Stimulated activated CD4-positive, alpha-beta T cell treated with anti-CD3 and anti-CD28 coated beads, Interleukin-1b, Interleukin-23, amount 100 ng/mL, for 48 hours (primary cell): Measurements from ENCODE around the gene MTUS2.

Experiments
- DNase-seq: peaks from one replicate; pipeline ENCODE4 v3.0.0-alpha.2; 2020

The MTUS2 gene

DNA sequence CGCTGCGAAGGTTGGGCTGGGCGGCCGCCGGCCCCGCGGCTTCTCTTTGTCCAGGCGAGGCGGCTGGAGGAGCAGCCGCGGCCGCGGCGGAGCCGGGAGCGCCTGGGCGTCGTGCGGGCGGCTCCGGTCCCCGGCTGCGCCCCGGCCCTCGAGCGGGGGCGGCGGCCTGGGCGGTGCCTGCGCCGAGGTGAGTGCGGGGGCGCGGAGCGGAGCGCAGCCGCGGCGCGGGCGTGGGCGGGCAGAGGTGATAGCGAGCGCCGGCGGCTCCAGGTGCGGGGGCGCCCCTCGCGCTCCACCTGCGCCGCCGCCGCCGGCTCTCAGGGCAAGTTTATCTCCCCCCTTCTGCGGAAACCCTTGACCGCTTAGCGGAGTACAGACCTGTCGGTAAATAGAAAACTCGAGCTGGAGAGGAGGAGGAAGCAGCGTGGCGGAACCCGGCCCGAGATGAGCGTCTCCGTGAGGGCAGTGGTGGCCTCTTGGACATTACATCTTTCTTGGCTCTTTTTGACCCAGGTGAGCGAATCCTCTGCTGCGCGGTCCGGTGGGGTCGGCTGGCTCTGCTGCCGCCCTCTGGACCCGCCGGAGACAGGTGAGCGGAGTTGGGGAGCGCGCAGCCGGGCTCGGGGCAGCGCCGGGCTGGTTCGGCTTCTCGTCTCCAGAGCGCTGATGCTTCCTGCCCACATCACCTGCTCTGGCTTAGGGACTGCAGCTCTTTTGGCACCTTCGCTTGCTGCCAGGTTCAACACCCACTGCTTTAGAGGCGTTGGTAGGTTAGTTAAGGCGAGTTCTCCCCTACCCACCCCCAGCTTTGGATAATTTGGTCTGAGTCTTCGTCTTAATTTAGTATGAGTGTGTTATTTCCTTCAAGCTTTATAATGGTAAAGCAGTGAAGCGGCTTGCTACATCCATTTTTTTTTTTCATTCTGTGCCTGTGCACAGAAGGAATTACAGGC lies at the start of gene MTUS2:
MTUS2 (plus strand) TSS at position 241 of the 953 bp plus-strand sequence.
- DNase-seq = no peak

DNA sequence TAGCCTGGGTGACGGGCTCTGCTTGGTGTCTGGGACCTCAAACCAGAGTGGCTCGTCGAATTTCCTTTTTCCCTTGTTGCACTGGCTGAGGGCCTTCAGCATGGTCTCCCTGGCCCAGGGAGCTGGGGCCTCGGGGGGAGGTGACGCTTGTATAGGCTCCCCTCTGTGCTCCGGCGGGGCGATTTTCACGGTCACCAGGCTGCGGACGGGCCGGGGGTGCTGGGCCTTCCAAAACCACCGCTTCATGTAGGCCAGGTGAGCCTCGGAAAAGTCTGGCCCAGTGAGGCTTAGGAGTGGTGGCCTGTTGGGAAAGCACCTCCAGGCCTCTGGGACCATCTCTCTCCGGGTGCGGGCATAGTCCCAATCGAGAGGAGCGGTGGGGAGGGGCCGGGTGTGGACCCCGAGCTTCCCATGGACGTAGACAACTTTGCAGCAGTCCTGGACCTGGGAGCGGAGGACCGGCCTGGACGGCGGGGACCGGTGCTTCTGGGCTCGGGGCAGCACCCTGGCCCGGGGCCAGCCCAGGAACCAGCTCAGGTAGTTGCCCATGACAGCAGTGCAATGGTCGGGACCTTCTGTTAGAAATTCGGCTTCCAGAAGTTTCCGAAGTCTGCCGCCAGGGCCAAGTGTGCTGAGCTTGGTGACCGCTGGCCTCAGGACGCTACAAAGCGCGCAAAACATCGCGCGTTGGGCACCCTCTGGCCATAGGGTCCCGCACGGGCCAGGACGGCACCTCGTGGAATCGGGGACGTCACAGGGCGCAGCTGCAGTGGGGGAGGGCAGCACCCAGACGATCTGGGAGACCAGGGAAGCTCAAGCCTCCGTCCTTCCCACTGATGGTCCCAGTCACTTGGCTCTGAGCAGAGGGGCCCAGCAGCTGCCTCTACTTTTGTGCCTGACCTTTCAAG lies 41.6 kb upstream of the MTUS2 start:
- no peak for DNase-seq

DNA sequence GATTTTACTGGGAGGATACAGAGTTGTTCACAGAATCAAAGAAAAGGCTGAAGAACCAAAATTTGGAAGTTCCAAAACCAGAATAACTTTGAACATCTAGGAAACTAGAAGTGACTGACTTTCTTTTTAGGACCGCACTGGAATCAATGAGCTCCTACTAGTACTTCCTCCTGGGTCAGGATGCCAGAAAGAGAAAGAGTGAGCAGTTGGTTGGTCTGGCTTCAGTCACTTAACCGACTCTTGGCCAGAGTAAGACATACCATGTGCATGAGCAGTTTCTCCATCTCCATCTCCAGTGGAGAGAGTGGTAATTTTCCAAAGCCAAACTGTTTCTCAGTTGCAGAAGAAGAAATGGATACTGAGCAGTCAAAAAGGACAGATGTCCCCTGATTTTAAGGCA lies 27.1 kb upstream of the MTUS2 start:
- DNase-seq = no peak

DNA sequence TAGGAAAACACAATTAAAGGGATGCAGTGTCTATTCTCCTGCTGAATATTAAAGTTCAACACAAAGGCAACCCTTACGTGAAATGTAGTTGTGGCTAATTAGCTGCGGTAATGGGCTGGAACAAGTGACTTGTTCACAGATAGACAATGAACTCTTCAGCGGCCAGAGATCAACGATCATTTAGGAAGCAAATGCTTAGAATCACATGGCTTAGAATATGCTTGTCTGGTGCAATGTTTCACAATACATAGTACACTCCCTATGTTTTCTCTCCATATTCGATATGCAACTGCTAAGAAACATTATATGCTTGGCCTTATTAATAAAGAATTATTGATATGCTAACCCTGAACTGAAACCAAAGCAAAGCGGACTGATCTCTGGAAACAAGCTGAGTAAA lies 25.7 kb upstream of the MTUS2 start:
- no peak for DNase-seq

DNA sequence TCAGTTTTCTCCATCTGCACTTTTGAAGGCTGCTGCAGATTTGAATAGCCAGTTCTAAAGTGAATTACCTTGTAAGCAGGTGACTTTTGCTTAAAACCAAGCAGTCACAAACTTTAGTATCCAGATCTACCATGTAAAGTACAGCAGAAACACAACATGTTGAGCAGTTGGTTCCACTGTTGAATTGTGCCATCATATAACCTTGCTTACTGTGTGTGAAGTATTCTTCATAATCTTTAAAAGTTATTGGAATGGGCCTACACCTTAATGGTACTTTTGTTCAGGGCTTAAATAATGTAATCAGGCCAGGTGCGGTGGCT lies 23.2 kb upstream of the MTUS2 start:
- no peak for DNase-seq

DNA sequence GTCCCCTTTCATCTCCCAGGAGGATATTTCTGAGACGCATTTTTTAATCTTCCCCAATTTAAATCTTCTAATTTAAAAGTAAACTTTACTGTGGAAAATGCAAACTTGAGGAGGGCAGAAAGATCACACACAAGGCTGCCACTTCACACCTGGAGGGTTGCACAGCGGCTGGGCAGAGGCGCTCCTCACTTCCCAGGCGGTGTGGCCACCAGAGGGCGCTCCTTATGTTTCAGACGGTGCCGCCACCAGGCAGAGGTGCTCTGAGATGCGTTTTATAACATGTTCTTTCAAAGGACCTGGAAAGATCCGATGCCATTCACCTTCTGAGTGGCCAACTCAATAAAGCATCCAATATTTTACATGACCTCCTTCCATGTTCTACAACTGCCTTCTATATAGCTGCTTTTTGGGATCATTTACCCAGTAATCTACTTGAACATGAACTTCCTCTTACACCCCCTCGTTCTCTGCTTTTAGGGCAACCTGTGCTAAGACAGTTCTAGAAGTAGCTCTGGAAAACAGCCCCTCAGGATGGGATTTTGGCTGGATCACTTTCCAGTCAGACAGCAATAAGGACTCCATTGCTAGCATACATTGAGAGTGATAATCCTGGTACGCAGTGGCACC lies 14.8 kb upstream of the MTUS2 start:
- DNase-seq = peak; percentile 40

DNA sequence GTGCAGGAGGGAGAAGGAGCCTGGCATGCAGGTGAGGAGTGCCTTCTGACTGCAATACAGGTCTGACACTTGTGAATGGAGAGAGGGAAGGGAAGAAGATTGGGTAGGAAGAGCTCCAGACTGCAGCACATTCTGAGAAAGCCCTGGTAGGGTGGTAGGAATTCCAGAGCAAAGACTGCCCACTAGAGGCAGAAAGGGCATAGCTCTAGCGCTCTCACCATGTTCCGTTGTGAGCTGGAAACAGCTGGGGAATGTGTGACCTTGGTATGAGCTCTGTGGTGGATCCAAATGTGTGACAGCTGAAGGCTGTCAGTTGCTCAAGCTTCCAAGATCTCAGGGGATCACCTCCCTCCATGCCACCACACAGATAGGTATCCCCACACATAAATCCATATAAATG lies 2.9 kb upstream of the MTUS2 start:
- DNase-seq = no peak

DNA sequence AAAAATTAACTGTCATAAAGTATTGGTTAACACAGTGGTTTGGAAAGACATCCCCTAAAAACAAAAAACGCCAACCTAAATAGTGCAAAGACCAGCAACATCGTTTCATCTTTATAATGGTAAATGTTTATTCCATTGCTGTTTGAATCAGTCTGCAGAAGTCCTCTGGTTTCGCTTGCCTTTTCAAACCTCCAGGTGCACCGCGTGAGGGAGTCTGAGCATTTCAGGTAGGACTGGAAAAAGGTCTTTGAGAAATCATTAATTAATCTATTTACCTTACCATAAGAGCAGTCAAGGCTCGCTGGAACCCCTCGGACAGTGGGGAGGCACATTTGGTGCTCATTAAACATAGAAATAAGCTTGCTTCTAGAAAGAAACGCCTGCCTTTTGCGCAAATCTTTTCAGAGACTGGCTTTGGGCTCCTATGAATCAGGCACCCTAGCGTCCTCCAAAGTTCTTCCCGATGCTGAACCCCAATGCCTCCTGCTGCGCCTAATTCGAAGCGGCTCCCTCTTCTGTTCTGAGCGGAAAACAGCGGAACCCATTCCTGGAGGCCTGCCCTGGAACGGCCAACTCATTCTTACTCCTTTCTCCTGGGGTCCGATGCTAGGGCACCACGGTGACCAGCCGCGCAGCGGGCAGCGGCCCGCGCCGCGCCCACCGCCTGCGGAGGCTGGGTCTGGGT lies 951 bp upstream of the MTUS2 start:
- no peak for DNase-seq

DNA sequence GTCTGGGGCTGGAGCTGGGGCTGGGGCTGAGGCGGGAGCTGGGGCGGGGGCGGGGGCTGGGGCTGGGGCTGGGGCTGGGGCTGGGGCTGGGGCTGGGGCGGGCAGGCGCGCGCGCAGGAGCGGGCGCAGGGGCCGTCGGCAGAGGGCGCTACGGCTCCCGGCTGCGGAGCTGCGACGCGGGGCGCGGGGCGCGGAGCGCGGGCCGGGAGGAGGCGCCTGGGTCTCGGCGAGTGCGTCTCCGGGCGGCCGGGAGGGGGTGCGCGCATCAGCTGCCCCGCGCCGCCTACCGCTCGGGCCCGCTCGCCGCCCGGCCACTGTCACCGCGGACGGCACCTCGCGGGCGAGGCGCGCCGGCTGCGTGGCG lies 422 bp upstream of the MTUS2 start:
- DNase-seq = peak; percentile 46

DNA sequence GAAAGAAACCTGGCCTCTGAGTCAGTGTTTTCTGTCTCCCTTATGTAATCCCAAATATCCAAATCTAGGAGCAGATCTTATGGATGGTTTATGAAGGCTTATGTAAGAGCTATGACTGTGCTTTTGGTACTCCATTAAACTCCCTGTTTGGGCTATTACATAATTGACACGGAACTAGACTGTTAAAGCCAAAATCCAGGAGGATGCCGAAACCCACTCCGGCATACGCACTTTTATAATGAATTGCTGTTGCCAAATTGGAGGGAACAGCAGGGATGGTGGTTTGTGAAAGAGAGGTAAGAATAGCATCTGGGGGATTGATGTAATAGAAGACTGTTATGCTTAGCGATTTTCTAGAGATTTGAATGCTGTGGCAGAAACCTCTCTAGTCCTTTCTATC lies 2.0 kb downstream of the MTUS2 start:
- no peak for DNase-seq

DNA sequence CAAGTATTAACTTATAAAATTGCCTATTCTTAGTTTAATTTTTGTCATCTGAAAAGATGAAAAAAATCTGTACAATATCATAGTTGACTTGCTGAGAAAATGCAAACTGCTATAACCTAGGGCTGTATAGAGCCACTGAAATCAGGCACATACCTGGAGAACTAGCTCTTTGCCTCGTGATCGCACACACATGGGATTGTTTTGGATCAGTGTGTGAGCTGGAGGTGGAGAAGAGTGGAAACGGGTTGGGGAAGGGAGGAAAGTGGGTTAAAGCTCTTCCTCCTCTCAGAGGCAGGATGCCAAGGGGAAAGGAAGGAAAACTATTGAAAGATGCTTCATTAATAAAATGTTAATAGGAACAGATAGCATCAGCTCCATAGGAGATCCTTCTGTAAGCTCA lies 2.7 kb downstream of the MTUS2 start:
- DNase-seq = no peak

DNA sequence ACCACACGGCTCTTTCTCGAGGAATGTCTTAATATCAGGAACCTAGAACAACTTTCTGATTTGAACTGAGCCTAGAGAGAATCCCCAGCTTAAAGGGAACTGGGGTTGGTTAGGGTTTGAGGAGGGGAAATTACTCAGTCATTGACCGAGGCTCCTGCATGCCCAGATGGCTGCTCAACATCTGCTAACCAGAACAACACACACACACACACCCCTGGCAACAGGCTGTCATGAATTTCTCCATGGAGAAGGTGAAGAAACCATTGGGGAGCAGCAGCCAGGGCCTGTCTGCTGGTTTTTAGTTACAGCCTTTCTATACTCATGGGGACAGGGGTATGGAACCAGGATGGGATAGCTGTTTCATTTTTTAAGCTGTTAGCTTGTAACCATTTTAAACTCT lies 5.2 kb downstream of the MTUS2 start:
- no peak for DNase-seq

DNA sequence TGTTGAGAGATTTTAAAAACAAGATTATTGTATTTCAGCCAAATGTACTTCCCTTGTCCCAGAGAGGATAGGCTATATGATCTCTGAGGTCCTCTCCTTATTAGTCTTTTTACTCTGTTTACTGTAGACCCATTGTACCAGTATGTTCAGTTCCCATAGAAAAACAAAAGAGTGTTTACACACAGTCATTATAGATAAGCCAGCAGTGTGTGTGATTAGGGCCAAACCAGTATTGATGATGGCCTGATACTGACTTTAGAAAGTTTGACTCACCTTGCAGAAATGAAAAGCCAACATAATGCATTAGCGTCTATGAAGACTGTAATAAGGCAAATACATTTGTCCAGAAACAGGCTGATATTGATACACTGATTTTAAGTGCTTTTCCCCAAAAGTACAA lies 6.2 kb downstream of the MTUS2 start:
- no peak for DNase-seq

DNA sequence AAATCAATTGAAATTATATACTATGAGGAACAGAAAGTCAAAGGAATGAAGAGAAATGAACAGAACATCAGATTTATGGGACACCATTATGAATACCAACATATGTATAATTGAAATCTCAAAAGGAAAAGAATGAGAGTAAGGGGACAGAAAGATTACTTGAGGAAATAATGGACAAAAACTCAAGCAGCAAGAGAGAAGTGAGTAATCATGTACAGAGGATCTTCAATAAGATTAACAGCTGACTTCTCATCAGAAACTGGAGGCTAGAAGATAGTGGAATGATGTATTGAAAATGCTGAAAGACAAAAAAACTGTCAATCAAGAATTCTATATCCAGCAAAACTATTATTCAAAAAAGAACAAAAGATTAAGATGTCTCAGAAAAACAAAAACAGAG lies 10.4 kb downstream of the MTUS2 start:
- DNase-seq = no peak

DNA sequence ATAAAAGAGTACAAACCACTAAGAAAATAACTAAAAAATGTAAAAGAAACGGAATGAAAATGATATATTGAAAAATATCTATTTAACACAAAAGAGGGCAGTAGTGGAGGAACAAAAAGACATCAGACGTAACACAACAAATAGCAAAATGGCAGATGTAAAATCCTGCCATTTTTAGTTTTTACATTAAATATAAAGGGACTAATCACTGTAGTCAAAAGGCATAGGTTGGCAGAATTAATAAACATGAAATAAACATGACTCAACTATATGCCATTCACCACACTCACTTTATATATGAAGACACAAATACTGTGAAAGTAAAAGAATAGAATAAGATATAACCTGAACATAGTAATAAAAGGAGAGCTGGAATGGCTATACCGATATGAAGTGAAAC lies 11.0 kb downstream of the MTUS2 start:
- no peak for DNase-seq

DNA sequence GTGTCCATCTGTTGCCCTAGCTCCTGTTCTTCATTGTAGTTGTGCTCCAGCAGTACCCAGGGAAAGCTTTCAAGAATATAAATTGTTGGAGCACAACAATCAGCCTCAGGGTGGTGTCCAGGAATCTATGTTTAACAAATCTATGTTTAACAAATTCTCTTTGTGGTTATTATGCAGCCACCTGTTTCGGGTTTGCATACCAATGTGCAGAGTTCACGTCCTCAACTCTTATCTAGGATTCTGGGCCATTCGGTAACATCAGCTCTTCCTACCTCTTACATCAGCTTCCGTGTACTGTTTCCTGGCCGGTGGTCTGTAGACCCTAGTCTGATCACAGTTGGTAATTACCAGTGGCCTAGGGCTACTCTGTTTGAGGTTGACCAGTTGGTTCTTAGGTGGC lies 17.0 kb downstream of the MTUS2 start:
- DNase-seq = no peak

DNA sequence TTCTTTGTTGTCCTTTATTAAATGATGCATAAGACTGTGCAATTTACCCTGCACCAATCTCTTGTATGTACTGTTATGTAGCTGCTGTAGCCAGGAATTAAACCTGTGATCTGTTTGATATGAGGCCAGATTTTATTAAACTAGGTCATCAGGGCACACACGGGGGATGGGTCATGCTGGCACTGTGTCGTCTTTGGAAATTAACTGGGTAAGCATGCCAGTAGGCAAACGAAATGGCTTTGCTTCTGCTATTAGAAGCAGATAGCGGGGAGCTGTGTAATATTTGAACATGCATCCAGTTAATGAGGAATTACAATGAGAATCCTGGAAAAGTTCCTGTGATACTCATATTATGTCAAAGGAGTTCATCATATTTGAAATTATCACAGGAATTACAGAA lies 23.5 kb downstream of the MTUS2 start:
- no peak for DNase-seq

DNA sequence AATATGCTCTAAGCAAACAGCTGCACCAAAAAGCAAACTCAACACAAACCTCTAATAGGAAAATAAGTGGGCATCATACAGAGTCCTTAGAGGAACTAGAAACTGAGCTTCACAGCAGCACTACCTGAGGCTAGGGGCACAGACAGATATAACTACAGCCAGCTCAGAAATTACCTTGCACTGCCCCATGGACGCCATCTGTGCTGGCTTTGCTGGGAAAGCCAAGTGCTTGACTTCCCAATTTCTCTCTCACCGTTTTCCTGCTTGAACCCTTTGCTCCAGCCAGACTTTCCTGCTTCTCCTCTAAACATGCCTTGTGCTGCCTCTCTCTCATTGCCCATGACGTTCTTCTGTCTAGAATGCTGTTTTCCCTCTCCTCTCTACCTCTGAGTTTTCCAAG lies 29.3 kb downstream of the MTUS2 start:
- DNase-seq = no peak

DNA sequence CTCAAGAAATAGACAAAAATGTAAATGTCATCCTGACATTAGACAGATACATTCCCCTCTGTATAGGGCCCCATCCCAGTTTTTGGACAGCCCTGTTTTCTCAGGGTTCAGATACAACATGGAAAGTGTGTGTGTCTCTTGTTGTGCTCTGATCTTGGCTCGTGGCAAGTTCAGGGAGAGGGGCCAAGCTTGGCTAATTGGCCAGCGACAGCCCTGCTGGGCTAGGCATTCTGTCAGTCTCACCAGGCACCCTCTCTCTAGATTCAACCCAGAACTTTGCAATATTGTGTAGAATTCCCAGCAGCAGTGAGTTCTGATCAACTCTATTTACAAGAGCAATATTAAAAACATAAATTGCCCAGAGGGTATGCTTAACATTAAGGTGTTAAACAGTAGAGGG lies 30.1 kb downstream of the MTUS2 start:
- no peak for DNase-seq

DNA sequence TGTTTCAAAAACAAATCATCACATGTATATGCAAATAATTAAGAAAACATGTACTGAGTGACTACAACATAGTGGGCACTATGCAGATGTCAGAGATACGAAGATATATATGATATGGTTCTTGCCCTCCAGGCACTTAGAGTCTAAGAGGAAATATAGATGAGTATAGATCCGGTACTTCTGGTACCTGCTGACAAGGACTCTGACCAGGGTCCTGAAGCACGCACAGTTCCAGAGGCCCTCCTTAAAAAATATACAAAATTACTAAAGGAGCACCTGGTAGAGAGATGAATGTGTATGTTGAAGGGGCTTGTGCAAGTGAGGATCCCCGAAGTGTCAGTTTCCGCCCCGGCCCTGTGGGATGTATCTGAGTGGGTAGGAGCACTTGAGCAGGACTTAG lies 31.3 kb downstream of the MTUS2 start:
- no peak for DNase-seq

DNA sequence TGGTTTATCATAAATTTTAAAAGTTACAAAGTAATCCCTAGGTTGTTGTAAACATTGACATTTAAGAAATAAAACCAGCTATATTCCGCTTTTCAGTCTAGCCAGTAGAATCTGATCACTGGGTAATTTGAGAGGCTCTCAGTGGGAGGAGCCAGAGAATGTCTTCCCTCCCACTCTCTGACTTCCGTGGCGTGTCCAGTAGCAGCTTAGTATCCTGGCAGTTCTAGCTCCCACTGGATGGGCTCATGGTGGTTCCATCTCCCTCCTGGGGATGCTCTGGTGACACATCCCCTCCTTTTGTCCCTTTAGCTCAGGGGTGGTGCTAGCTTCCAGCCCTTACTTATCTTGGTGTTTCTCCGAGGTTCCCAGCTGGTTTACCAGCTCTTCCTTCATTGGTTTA lies 34.5 kb downstream of the MTUS2 start:
- DNase-seq = no peak

DNA sequence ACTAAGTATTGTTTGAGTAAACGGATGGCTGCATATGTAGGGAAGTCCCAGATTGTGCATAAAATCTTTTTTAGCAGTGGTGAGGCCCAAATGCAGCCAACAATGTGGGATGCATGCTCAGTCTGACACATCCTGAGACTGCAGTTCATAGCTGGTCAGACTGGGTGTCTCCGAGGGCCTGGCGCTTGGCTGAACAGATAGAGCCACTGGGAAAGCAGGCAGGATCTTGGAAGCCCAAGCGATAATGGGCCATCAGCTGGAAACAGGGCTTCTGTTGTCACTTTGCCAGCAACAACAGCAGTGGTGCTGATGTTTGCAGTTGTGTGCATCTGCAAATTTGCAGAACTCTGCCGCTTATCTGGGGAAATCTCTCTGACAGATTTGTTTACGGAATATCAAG lies 36.1 kb downstream of the MTUS2 start:
- no peak for DNase-seq

DNA sequence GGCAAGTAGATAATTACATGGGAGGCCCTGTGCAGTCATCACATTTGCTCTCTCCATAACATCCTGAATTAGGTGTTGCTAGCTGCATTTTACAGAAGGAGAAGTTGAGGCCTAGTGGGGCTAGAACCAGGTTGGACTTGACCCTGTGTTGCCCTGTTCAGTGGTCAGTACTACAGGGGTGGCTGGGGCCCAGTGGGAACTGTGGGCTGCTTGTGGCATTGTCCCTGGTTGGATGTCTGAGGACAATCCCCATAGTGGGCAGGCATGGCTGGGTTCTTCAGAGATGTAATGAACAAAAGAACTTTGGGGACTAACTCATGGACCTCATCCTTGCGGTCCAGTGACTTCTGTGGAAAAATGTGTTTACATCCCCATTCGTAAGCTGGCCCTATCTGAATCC lies 38.9 kb downstream of the MTUS2 start:
- DNase-seq = no peak
